ENCODE data around the gene TUSC2. TPM values are rescaled to one million over a fixed set of nuclear protein-coding genes. Genes with fewer than 3 reads are reported as not detected.
"Not testable (repeated sequence)": the region's sequence is repeated elsewhere in the genome, so short reads cannot be mapped to it uniquely, and the experiment has no call there.

The TUSC2 gene
- total RNA-seq, 1 experiment from 2014 or later: 37.8 TPM

GRCh38 chr3:50294492-50295403 lies 33.3 kb downstream of the TUSC2 start:
- no peak for DNase-seq (ENCODE audit: low read depth)

- DNase-seq (ENCODE audit: low read depth): no peak
These were observed 33.9 kb downstream of the TUSC2 start for GRCh38 chr3:50294089-50294488.

GRCh38 chr3:50293079-50293801 lies 34.8 kb downstream of the TUSC2 start:
- DNase-seq (ENCODE audit: low read depth): no peak

GRCh38 chr3:50292159-50293078 lies 35.6 kb downstream of the TUSC2 start, which contains the start of gene IFRD2:
IFRD2 (minus strand) TSS chr3:50292429; CDS start chr3:50292274, 155 bp downstream.
- peak; percentile 97 for DNase-seq (ENCODE audit: low read depth)

- no peak for DNase-seq (ENCODE audit: low read depth)
These were observed 37.8 kb downstream of the TUSC2 start for GRCh38 chr3:50290161-50290641.

GRCh38 chr3:50289130-50289529 lies 38.9 kb downstream of the TUSC2 start:
- DNase-seq (ENCODE audit: low read depth): no peak

- no peak for DNase-seq (ENCODE audit: low read depth)
These were observed 39.5 kb downstream of the TUSC2 start for GRCh38 chr3:50288387-50289007.

- no peak for DNase-seq (ENCODE audit: low read depth)
These were observed 40.8 kb downstream of the TUSC2 start for GRCh38 chr3:50287262-50287661.

- no peak for DNase-seq (ENCODE audit: low read depth)
These were observed 41.4 kb downstream of the TUSC2 start for GRCh38 chr3:50286322-50287227.

- not testable (repeated sequence) for DNase-seq (ENCODE audit: low read depth)
These were observed 43.9 kb downstream of the TUSC2 start for GRCh38 chr3:50284121-50284520.

GRCh38 chr3:50279255-50280016 lies 48.6 kb downstream of the TUSC2 start:
- no peak for DNase-seq (ENCODE audit: low read depth)

- no peak for DNase-seq (ENCODE audit: low read depth)
These were observed 49.2 kb downstream of the TUSC2 start, which contains the start of gene LSMEM2 for GRCh38 chr3:50278880-50279224. LSMEM2 (plus strand) TSS chr3:50279087; CDS start chr3:50279114, 27 bp downstream.

- DNase-seq (ENCODE audit: low read depth): no peak
These were observed 49.7 kb downstream of the TUSC2 start for GRCh38 chr3:50278123-50278879.

- DNase-seq (ENCODE audit: low read depth): no peak
These were observed 51.3 kb downstream of the TUSC2 start for GRCh38 chr3:50276762-50277101.

GRCh38 chr3:50275996-50276761 lies 51.8 kb downstream of the TUSC2 start:
- DNase-seq (ENCODE audit: low read depth): no peak

- no peak for DNase-seq (ENCODE audit: low read depth)
These were observed 52.7 kb downstream of the TUSC2 start for GRCh38 chr3:50275141-50275995.
